ENCODE data around the gene MSMB.
"Not testable (repeated sequence)": the region's sequence is repeated elsewhere in the genome, so short reads cannot be mapped to it uniquely, and the experiment has no call there.

Gene MSMB

GRCh38 chr10:46087381-46087780, 41.3 kb upstream of the MSMB start:
- H3K4me3 ChIP-seq (replicated peaks; ENCODE audit: insufficient read depth, low read length); H3K27me3 ChIP-seq (ENCODE audit: insufficient read depth, poor library complexity, severe bottlenecking); DNase-seq (ENCODE audit: low read depth in 1 of 2, low spot score in 1 of 2): not testable (repeated sequence)
- TF ChIP-seq SPI1 (IDR thresholded peaks at IDR 0.05; ENCODE audit: borderline replicate concordance, low read depth), result peak; percentile 40; the same call in 1 of the 2 replicates
- peak overlapping the region; percentile 64 for H3K27ac ChIP-seq (replicated peaks)

- no peak for DNase-seq (ENCODE audit: low read depth in 1 of 2, low spot score in 1 of 2)
- H3K27ac ChIP-seq (replicated peaks), result no peak overlapping the region; the same call in 1 of the 2 replicates
- no peaks in the 10 kb centered on the region for H3K27me3 ChIP-seq (ENCODE audit: insufficient read depth, poor library complexity, severe bottlenecking)
- no peak for TF ChIP-seq GABPA (IDR thresholded peaks at IDR 0.05; ENCODE audit: low read depth)
- no peak for TF ChIP-seq SPI1 (IDR thresholded peaks at IDR 0.05; ENCODE audit: borderline replicate concordance, low read depth)
- TF ChIP-seq REST (IDR thresholded peaks at IDR 0.05; ENCODE audit: insufficient replicate concordance, low read depth), result no peak
- TF ChIP-seq CTCF (IDR thresholded peaks at IDR 0.05; ENCODE audit: insufficient read depth, low read length), result no peak
- no peak for TF ChIP-seq POLR2AphosphoS5 (IDR thresholded peaks at IDR 0.05; ENCODE audit: low read depth)
- H3K4me3 ChIP-seq (replicated peaks; ENCODE audit: insufficient read depth, low read length), result no peak overlapping the region
Measured at GRCh38 chr10:46084321-46085165, 38.5 kb upstream of the MSMB start.

GRCh38 chr10:46080886-46081285, 34.8 kb upstream of the MSMB start:
- Histone ChIP-seq H3K4me3 (replicated peaks; ENCODE audit: insufficient read depth, low read length) (no peak overlapping the region), H3K27me3 (ENCODE audit: insufficient read depth, poor library complexity, severe bottlenecking) (no peaks in the 10 kb centered on the region), H3K27ac (replicated peaks) (peak overlapping the region; percentile 99)
- TF ChIP-seq REST (IDR thresholded peaks at IDR 0.05; ENCODE audit: insufficient replicate concordance, low read depth) (no peak), SPI1 (IDR thresholded peaks at IDR 0.05; ENCODE audit: borderline replicate concordance, low read depth) (peak; percentile 58; the same call in 1 of the 2 replicates)
- DNase-seq (ENCODE audit: low read depth in 1 of 2, low spot score in 1 of 2), result peak; percentile 43 to 69

GRCh38 chr10:46079831-46080585, 33.9 kb upstream of the MSMB start:
- Histone ChIP-seq H3K27ac (replicated peaks) (peak overlapping the region; percentile 99), H3K4me3 (replicated peaks; ENCODE audit: insufficient read depth, low read length) (no peak overlapping the region), H3K27me3 (ENCODE audit: insufficient read depth, poor library complexity, severe bottlenecking) (no peaks in the 10 kb centered on the region)
- TF ChIP-seq CTCF (IDR thresholded peaks at IDR 0.05; ENCODE audit: insufficient read depth, low read length) (no peak), SPI1 (IDR thresholded peaks at IDR 0.05; ENCODE audit: borderline replicate concordance, low read depth) (peak; percentile 67; the same call in 1 of the 2 replicates), POLR2AphosphoS5 (IDR thresholded peaks at IDR 0.05; ENCODE audit: low read depth) (peak; percentile 91)
- DNase-seq (ENCODE audit: low read depth in 1 of 2, low spot score in 1 of 2), result peak; percentile 89 to 95
